Right cardiac atrium (tissue), 5 donors: ENCODE measurements around the gene VCPKMT. TPM values are rescaled to one million over a fixed set of nuclear protein-coding genes. Genes with fewer than 3 reads are reported as not detected.
"Not testable (repeated sequence)": the region's sequence is repeated elsewhere in the genome, so short reads cannot be mapped to it uniquely, and the experiment has no call there.

ENCODE experiments used
- ATAC-seq, 2 donors: fragments of 200-7000 bp; cut with Tn5 transposase; one replicate each; pipeline versions ENCODE4 v1.8.0 to v1.9.1; 2020; ENCODE audit warnings: moderate library complexity in 2 of 2, mild to moderate bottlenecking in 1 of 2
- DNase-seq, 3 donors: peaks; one replicate each; pipeline ENCODE4 v3.0.0-alpha.2; 2020
- H3K27ac ChIP-seq: one replicate; pipeline ENCODE4 v1.5.1; 2013; ENCODE audit warnings: mild to moderate bottlenecking, low read length, control low read depth, moderate library complexity
- H3K27me3 ChIP-seq: one replicate; pipeline ENCODE4 v1.6.1; 2013; ENCODE audit not compliant: control insufficient read depth, insufficient read depth
- H3K4me1 ChIP-seq: one replicate; pipeline ENCODE4 v1.6.1; 2013; ENCODE audit warnings: low read length; ENCODE audit not compliant: control insufficient read depth, insufficient read depth
- H3K4me3 ChIP-seq: one replicate; pipeline ENCODE4 v1.5.1; 2013; ENCODE audit warnings: low read length, control low read depth
- H3K9me3 ChIP-seq: one replicate; pipeline ENCODE4 v1.6.1; 2013; ENCODE audit warnings: low read length; ENCODE audit not compliant: control insufficient read depth
- WGBS: extraction: QIAGEN DNeasy Blood & Tissue Kit; methylation state at CpG from one replicate; pipeline ENCODE4 v1.1.7; 2013; 5-methylcytosine and 5-hydroxymethylcytosine counted together
- intact Hi-C, 4 donors: fragments of 100-400 bp; cut with DNase I; formaldehyde crosslinking; loops; one replicate each; pipeline versions ENCODE4 v1.11.0 to v1.14.0; 2022 to 2023
- polyA plus RNA-seq: library from polyadenylated mRNA; stranded (reverse); fragments of 200-250 nt; gene quantifications from one replicate; pipeline ENCODE4 v1.2.3, GENCODE V29; 2013
- total RNA-seq, 4 donors: library from RNA; stranded (reverse); fragmentation: NEBNext Ultra II Directional; extraction: Animal tissue kit (Norgen Biotek cat#: 25700); gene quantifications; one replicate each; pipeline ENCODE4 v1.2.1, GENCODE V29; 2021
- donor health status: healthy with polysubstance abuse.
- donor health status: DM: no; HTN: yes; CAD: no.
- donor health status: DM: no; HTN: no; CAD: no.
- donor health status: DM: no; HTN: yes; CAD: no; lungs with severe emphysema.
- donor health status: DM: yes; HTN: yes; CAD: no.

Gene VCPKMT
- total and polyA plus RNA-seq, 5 donors, result 2.8 to 4.3 (median 3.6) TPM

DNA sequence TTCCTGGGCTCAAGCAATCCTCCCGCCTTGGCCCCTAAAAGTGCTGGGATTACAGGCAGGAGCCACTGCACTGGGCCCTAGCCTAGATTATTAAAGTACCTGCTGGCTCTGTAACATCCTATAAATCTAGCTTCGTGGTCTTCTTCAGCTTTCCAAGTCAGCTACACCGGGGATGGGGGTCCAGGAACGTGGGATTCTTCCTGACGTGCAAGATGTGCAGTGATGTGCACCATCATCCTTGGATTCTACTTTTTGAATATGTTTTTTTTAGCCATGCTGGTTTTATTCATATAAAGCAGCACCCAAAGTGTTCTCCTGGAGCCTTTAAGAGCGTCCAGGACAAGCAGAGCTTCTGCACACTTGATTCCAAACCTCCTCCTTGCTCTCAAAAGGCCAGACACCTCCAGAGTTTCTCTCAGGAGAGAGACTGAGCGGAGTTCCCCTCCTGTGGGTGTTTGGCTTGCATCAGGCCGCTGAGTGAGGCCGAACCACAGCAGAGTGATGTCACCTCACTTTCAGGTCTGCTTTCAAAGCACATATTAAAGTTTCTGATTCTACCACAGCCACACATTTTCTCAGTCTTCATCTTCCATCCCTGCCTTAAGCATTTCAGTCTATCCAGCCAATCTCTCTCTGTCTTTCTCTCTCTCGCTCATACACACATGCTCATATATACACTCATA is 33.4 kb downstream of the VCPKMT start:
- intact Hi-C loops, result no loop called here

GRCh38 chr14:50082308-50082742 is 34.0 kb downstream of the VCPKMT start:
- Histone ChIP-seq H3K27ac (no peak overlapping the region), H3K4me3 (no peak overlapping the region), H3K9me3 (no peaks in the 10 kb centered on the region), H3K4me1 (no peaks in the 10 kb centered on the region), H3K27me3 (no peaks in the 10 kb centered on the region)
- DNase-seq (no peak), ATAC-seq (no peak)
- intact Hi-C loops, result no loop called here
- WGBS, result 82% methylated on average over 8 of the region's 8 CpGs

More for the DNA sequence above, 33.4 kb downstream of the VCPKMT start:
- WGBS, result 88% methylated on average over 10 of the region's 10 CpGs
- no peak overlapping the region for H3K4me3 ChIP-seq
- no peak overlapping the region for H3K27ac ChIP-seq
- no peaks in the 10 kb centered on the region for H3K9me3 ChIP-seq
- DNase-seq (no peak), ATAC-seq (no peak)
- H3K4me1 ChIP-seq, result no peaks in the 10 kb centered on the region
- no peaks in the 10 kb centered on the region for H3K27me3 ChIP-seq

DNA sequence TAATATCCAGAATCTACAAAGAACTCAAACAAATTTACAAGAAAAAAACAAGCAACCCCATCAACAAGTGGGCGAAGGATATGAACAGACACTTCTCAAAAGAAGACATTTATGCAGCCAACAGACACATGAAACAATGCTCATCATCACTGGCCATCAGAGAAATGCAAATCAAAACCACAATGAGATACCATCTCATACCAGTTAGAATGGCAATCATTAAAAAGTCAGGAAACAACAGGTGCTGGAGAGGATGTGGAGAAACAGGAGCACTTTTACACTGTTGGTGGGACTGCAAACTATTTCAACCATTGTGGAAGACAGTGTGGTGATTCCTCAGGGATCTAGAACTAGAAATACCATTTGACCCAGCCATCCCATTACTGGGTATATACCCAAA is 37.3 kb downstream of the VCPKMT start:
- intact Hi-C loops, result not testable (repeated sequence)

DNA sequence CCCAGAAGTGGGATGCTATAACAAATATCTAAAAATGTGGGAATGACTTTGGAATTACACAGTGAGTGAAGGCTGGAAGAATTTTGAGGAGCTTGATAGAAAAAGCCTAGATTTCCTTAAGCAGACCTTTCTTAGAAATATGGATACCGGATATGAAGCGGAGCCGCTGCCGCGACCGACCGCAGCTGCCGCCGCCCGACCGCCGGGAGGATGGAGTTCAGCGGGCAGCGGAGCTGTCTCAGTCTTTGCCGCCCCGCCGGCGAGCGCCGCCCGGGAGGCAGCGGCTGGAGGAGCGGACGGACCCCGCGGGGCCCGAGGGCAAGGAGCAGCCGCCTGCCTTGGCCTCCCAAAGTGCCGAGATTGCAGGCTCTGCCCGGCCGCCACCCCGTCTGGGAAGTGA is 42.7 kb downstream of the VCPKMT start:
- DNase-seq, result not testable (repeated sequence)

More for the DNA sequence above, 37.3 kb downstream of the VCPKMT start:
- H3K9me3 ChIP-seq, H3K4me3 ChIP-seq, H3K4me1 ChIP-seq, DNase-seq, ATAC-seq, H3K27me3 ChIP-seq, H3K27ac ChIP-seq: not testable (repeated sequence)
- WGBS, result 100% methylated on average over 1 of the region's 1 CpG

DNA sequence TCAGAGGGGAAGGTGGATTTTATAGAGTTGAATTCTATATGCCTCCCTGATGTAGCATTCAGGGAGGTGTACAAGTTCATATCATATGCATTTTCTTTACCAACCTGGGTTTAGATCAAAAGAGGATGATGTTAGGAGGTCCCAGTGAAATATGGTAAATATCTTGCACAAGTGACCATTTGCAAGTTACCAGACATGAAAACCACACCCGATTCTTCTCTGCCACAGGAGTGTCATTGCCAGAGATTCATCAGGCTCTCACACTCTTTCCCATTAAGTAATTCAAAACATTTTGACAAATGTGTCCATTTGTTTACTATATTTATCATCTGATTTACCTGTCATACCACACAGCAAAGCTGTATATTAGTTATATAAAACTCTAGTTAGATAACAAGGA is 44.0 kb downstream of the VCPKMT start:
- Histone ChIP-seq H3K4me1 (no peaks in the 10 kb centered on the region), H3K27me3 (no peaks in the 10 kb centered on the region), H3K4me3 (no peak overlapping the region), H3K27ac (no peak overlapping the region), H3K9me3 (no peaks in the 10 kb centered on the region)
- 37% methylated on average over 1 of the region's 1 CpG for WGBS
- ATAC-seq (no peak), DNase-seq (no peak)
- intact Hi-C loops, result no loop called here

More for the DNA sequence above, 42.7 kb downstream of the VCPKMT start:
- H3K27ac ChIP-seq, H3K27me3 ChIP-seq, intact Hi-C loops, H3K9me3 ChIP-seq, H3K4me1 ChIP-seq, H3K4me3 ChIP-seq, ATAC-seq: not testable (repeated sequence)
- WGBS, result 98% methylated on average over 32 of the region's 32 CpGs

GRCh38 chr14:50070840-50071548 is 45.4 kb downstream of the VCPKMT start:
- Histone ChIP-seq H3K27me3 (no peaks in the 10 kb centered on the region), H3K27ac (no peak overlapping the region), H3K4me3 (no peak overlapping the region), H3K9me3 (no peaks in the 10 kb centered on the region), H3K4me1 (no peaks in the 10 kb centered on the region)
- intact Hi-C loops, result no loop called here
- ATAC-seq, result no peak
- no peak for DNase-seq
- 88% methylated on average over 13 of the region's 13 CpGs for WGBS

- Histone ChIP-seq H3K27ac (no peak overlapping the region), H3K4me3 (no peak overlapping the region), H3K9me3 (no peaks in the 10 kb centered on the region), H3K4me1 (no peaks in the 10 kb centered on the region), H3K27me3 (no peaks in the 10 kb centered on the region)
- no peak for DNase-seq
- ATAC-seq, result no peak
- 85% methylated on average over 3 of the region's 3 CpGs for WGBS
- intact Hi-C loops, result no loop called here
Observed at GRCh38 chr14:50070230-50070629, 46.1 kb downstream of the VCPKMT start.

DNA sequence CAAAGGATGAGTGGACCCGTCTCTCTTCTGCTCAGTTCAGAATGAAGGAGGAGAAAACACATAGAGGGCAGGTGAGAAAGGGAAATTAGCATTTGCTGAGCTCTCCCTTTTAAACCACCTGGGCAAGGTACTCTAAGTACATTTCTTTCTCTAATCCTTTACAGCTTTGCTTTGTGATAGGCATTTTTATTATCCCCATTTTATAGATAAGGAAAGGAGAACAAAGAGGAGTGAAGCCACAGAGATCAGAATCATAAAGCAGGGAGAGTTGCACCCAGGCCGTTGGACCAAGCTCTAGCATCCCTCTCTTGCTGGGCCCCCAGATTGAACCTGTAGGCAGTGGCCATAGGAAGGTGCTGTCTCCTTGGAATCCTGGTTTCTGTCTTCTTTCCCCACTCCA is 47.0 kb downstream of the VCPKMT start:
- H3K27ac ChIP-seq, result no peak overlapping the region
- DNase-seq (no peak), ATAC-seq (no peak)
- intact Hi-C loops, result no loop called here
- no peaks in the 10 kb centered on the region for H3K9me3 ChIP-seq
- H3K4me3 ChIP-seq, result no peak overlapping the region
- no peaks in the 10 kb centered on the region for H3K27me3 ChIP-seq
- H3K4me1 ChIP-seq, result no peaks in the 10 kb centered on the region
- 83% methylated on average over 2 of the region's 2 CpGs for WGBS

- ATAC-seq, result no peak
- Histone ChIP-seq H3K9me3 (no peaks in the 10 kb centered on the region), H3K27ac (no peak overlapping the region), H3K4me3 (no peak overlapping the region), H3K4me1 (no peaks in the 10 kb centered on the region), H3K27me3 (no peaks in the 10 kb centered on the region)
- no peak for DNase-seq
- intact Hi-C loops, result no loop called here
- WGBS, result 96% methylated on average over 7 of the region's 7 CpGs
Observed at GRCh38 chr14:50068496-50068895, 47.9 kb downstream of the VCPKMT start.

- DNase-seq (no peak), ATAC-seq (no peak)
- H3K4me3 ChIP-seq, result no peak overlapping the region
- intact Hi-C loops, result no loop called here
- 89% methylated on average over 8 of the region's 8 CpGs for WGBS
- no peak overlapping the region for H3K27ac ChIP-seq
- no peaks in the 10 kb centered on the region for H3K4me1 ChIP-seq
- H3K27me3 ChIP-seq, result no peaks in the 10 kb centered on the region
- no peaks in the 10 kb centered on the region for H3K9me3 ChIP-seq
Observed at GRCh38 chr14:50067723-50068495, 48.5 kb downstream of the VCPKMT start.

DNA sequence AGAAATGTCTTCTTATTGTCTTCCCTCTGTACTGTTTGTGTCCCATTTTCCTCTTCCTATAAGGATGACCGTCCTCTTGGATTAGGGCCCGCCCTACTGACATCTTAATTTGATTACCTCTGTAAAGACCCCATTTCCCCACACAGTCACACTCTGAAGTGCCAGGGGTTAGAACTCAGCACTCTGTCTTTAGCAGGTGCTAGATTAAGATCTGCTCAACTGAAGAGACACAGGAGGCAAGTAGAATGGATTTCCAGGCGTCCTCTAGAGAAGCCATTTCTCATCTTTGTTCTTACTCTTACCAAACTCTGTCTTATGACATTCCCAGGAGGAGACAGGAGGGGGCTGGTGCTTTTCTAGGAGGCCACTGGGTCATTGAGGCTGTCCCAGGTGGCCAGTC is 50.8 kb downstream of the VCPKMT start:
- ATAC-seq (no peak), DNase-seq (no peak)
- Histone ChIP-seq H3K27me3 (no peaks in the 10 kb centered on the region), H3K4me3 (no peak overlapping the region), H3K4me1 (peaks cover 8% of the 10 kb centered on the region), H3K9me3 (no peaks in the 10 kb centered on the region), H3K27ac (no peak overlapping the region)
- WGBS, result 81% methylated on average over 3 of the region's 3 CpGs
- intact Hi-C loops, result no loop called here
